ENCODE data around the gene PGF.
A peak's percentile ranks its signal among the peaks of the same experiment; 100 is the strongest.
"Not testable (repeated sequence)": the region's sequence is repeated elsewhere in the genome, so short reads cannot be mapped to it uniquely, and the experiment has no call there.

PGF gene

GRCh38 chr14:74941676-74942097 lies 13.7 kb downstream of the PGF start:
- DNase-seq (ENCODE audit: low read depth) = peak; percentile 33

- no peak for DNase-seq (ENCODE audit: low read depth)
These were observed 14.3 kb downstream of the PGF start for GRCh38 chr14:74940956-74941565.

GRCh38 chr14:74938531-74939495 lies 16.6 kb downstream of the PGF start:
- DNase-seq (ENCODE audit: low read depth) = no peak

- DNase-seq (ENCODE audit: low read depth) = no peak
These were observed 18.2 kb downstream of the PGF start for GRCh38 chr14:74937171-74937570.

- DNase-seq (ENCODE audit: low read depth) = no peak
These were observed 18.7 kb downstream of the PGF start for GRCh38 chr14:74936731-74937130.

- DNase-seq (ENCODE audit: low read depth) = no peak
These were observed 19.2 kb downstream of the PGF start for GRCh38 chr14:74936151-74936550.

- DNase-seq (ENCODE audit: low read depth) = no peak
These were observed 20.1 kb downstream of the PGF start for GRCh38 chr14:74935360-74935680.

- no peak for DNase-seq (ENCODE audit: low read depth)
These were observed 20.7 kb downstream of the PGF start for GRCh38 chr14:74934476-74935359.

GRCh38 chr14:74934041-74934440 lies 21.4 kb downstream of the PGF start:
- no peak for DNase-seq (ENCODE audit: low read depth)

GRCh38 chr14:74932936-74933335 lies 22.5 kb downstream of the PGF start:
- not testable (repeated sequence) for DNase-seq (ENCODE audit: low read depth)

GRCh38 chr14:74932401-74932901 lies 22.9 kb downstream of the PGF start:
- no peak for DNase-seq (ENCODE audit: low read depth)

- not testable (repeated sequence) for DNase-seq (ENCODE audit: low read depth)
These were observed 23.7 kb downstream of the PGF start for GRCh38 chr14:74931744-74932143.

GRCh38 chr14:74929242-74929641 lies 26.2 kb downstream of the PGF start:
- no peak for DNase-seq (ENCODE audit: low read depth)

- DNase-seq (ENCODE audit: low read depth) = no peak
These were observed 28.2 kb downstream of the PGF start for GRCh38 chr14:74927225-74927624.

GRCh38 chr14:74924061-74924460 lies 31.3 kb downstream of the PGF start:
- no peak for DNase-seq (ENCODE audit: low read depth)

- peak; percentile 22 for DNase-seq (ENCODE audit: low read depth)
These were observed 32.5 kb downstream of the PGF start, which contains the start of gene RPS6KL1 for GRCh38 chr14:74922752-74923401. TSS of gene RPS6KL1 (minus strand) at chr14:74923260. CDS start at chr14:74921541, 1,719 bp downstream.

- DNase-seq (ENCODE audit: low read depth) = no peak
These were observed 33.2 kb downstream of the PGF start for GRCh38 chr14:74921987-74922751.

GRCh38 chr14:74921053-74921620 lies 34.3 kb downstream of the PGF start:
- no peak for DNase-seq (ENCODE audit: low read depth)

- DNase-seq (ENCODE audit: low read depth) = no peak
These were observed 35.1 kb downstream of the PGF start for GRCh38 chr14:74920281-74920680.

- no peak for DNase-seq (ENCODE audit: low read depth)
These were observed 35.8 kb downstream of the PGF start for GRCh38 chr14:74919421-74920165.
